HL-60/S4 (cell line): ENCODE results near the gene GKAP1.
"Not testable (repeated sequence)": the region's sequence is repeated elsewhere in the genome, so short reads cannot be mapped to it uniquely, and the experiment has no call there.

Experiments
- in situ Hi-C: fragments of 300-500 bp; cut with MboI; formaldehyde crosslinking; loops from 2 replicates; pipeline ENCODE4 v1.14.3; 2022; ENCODE audit warnings: low sequenced_read_pairs

GKAP1 gene

DNA sequence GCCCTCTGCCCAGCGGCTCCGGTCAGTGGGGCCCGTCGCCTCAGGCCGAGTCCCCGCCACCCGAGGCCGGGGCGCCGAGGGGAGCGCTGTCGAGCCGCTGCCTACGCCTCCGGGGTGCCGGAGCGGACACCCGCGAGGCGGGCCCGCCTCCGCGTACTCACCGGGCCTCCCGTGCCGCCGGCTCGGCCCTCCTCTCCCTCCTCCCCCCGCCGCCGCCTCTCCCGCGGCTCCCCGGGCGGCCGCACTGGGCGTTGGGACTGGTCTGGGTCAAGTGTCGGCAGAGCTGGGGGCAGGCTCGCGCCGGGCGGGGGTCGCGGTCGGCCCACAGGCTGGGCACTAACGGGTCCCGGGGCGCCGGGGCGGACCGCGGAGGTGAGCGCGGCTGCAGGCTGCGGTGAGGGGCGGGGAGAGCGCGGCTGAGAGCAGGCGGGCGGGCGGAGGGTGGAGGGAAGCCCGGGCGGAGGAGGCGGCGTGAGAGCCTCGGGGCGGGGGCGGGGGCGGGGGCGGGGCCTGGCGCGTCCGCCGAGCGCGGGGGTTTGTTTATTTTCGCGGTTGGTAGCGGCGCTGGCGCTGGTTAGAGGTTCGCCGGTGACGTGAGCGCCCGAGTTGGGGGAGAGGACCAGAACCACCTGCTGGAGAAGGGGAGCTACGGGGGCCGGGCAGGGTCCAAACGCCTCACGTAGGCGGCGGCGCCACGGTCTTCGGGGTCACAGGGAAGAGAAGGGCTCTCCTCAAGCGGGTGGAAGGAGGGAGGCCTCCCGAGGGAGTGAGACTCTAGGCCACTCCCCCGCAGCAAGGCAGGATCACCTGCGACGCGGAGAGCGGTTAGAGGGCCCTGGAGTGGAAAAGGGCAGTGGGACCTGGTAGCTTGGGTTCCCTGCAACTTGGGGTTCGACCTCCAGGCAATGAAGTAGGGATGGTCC, at the start of gene GKAP1:
Gene GKAP1, minus strand, starts transcription at position 414 of the 923 bp plus-strand sequence. CDS start 11,252 bp downstream, outside the sequence.
- in situ Hi-C loops = not testable (repeated sequence)

DNA sequence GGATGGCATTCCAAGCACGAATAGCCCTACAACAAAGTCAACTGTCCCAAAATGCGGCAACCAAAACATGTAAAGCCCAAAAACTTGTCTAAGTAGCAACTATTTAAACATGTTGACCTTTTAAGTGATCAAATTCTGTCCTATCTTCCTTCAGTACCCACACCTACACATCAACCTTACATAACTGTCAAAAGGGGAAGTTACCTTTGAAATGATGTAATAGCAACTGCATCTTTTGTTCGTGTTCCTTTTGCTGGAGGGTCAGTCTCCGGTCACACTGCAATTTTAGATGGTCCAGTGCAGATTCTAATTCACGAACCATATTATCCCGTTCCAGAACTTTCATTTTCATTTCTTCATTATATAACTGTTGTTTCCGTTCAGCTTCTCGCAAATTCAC, 32.3 kb upstream of the GKAP1 start:
- in situ Hi-C loops = not testable (repeated sequence)

DNA sequence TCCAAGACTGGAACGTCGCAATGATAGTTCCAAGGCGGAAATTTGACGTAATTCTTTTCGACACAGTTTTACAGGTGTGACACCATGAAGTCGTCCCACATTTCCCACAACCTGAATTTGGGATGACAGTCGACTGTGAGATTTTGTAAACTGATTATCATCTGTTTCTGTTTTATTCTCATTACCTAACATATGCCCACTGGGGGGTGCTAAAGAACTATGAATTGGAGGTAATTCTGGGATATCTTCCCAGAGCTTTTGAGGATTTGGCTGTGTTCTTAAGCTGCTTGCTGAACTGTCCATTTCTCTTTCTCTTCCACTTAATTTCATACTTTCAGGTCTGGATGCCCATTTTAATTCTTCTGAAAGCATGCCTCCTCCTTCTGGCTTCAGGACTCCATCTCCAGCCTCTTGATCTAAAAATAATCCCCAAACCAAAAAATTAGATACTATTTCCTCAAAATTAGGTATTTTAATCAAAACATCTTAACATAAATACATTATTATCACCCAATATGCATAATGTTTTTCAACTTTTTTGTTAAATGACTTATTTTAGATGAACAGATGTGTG, 19.6 kb upstream of the GKAP1 start:
- in situ Hi-C loops = not testable (repeated sequence)

DNA sequence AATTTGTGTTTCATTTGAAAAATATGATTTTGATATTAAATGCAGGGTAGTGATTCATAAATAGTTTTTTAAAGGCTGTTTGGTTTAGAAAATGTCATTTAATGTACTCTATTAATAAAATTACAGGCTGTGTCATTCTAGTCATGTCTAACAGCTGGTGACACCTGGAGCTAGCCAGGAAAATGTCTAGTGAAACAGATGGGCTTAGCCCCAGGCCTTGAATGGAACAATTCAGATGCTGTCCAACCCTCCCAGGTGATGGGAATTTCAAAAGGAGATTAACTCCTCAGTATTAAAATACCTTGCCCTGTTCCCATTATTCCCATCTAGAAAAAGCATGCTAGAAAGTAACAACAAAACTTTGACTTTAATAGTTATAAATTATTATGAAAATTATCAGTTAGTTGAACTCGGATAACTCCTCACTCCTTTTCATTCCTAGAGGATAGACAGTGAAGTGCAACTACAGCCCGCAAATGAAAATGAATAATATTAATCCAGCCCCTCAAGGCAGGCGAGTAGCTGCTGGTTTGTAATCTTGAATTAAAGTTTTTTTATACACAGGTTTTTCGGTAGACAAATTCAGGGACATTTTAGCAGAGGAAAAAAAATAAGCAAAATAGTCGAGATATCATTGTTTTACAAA, 13.0 kb upstream of the GKAP1 start:
- in situ Hi-C loops = not testable (repeated sequence)

DNA sequence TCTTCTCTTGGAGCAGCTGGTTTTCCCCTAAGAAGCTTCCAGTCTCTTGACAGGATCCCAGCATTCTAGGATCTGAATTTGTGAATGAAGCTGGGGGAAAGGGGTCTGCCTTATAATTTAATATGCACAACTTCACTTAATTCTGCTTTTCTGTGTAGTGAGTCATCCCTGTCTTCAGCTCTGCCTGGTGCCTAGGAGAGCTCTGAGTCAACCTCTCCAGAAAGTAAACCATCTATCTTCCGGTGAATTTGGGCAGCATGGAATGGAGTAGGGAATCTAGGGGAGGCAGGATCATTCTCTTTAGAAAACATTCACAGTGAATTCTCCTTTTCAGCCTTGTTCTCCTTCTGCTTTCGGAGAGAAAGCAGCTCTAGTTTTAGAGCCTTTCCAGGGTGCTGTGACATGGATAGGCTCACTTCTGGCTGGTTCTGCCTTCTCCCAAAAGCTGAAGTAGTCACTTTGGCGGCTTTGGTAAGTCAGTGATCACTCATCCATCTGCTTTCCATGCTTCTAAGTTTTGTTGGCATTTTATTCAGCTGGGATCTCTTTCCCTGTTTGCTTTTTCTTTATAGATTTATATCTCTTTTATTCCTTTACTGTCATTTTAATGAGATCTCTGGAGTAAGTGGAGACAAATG, 7.5 kb upstream of the GKAP1 start:
- in situ Hi-C loops = not testable (repeated sequence)

DNA sequence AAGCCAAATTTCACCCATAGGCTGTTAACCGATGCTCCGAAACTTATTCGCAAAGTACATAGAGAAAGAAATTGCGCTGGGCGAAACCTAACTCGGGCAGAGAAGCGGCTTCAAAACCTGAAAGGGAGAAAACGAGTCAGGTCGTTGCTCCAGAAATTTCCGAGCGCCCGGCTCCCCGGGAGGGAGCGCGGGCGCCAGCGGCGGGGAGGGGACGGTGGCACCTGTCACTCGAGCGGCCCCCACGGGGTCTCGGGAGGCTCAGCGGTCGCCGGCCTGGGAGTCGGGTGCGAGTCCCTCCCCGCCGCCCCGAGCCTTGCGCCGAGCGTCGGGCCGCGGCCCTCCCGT, 586 bp downstream of the GKAP1 start:
- in situ Hi-C loops = not testable (repeated sequence)

DNA sequence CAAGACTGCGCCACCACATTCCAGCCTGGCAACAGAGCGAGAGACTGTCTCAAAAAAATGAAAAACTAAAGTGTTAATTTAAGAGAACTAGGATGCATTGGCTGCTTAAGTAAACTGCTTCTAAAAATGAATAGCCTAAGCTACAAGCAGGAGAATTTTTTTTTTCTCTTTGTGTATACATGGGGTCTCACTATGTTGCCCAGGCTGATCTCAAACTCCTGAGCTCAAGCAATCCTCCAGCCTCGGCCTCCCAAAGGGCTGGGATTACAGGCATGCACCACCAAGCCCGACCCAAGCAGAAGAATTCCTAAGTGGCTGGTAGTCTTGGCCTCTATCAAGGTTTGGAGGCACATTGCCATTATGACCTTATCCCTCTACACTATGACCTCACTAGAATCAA, 2.4 kb downstream of the GKAP1 start:
- in situ Hi-C loops = not testable (repeated sequence)

DNA sequence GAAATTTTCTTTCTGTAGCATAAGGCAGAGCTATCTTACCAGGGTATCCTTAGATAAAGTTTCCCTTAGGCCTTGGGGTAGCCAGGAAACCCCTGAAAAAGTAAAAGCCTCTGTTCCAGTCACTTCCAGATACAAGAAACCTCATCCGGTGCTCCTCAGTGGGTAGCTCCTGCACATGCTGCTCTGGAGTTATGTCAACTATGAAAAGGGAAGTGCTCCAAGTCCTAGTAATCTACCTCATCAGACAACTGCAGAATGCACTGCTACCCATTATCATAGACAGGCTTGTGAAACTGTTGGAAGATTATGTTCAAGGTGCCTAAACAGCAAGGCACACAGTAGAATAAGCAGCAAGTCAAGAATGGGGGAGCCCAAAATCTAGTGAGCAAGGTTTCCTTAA, 8.4 kb downstream of the GKAP1 start:
- in situ Hi-C loops = not testable (repeated sequence)

DNA sequence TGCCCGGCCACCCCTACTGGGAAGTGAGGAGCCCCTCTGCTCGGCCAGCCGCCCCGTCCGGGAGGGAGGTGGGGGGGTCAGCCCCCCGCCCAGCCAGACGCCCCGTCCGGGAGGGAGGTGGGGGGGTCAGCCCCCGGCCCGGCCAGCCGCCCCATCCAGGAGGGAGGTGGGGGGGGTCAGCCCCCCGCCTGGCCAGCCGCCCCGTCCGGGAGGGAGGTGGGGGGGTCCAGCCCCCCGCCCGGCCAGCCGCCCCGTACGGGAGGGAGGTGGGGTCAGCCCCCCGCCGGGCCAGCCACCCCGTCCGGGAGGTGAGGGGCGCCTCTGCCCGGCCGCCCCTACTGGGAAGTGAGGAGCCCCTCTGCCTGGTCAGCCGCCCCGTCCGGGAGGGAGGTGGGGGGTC, 13.1 kb downstream of the GKAP1 start:
- in situ Hi-C loops = not testable (repeated sequence)

DNA sequence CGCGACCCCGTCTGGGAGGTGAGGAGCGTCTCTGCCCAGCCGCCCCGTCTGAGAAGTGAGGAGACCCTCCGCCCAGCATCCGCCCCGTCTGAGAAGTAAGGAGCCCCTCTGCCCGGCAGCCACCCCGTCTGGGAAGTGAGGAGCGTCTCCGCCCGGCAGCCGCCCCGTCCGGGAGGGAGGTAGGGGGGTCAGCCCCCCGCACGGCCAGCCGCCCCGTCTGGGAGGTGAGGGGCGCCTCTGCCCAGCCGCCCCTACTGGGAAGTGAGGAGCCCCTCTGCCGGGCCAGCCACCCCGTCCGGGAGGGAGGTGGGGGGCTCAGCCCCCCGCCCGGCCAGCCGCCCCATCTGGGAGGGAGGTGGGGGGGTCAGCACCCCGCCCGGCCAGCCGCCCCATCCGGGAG, 13.6 kb downstream of the GKAP1 start:
- in situ Hi-C loops = not testable (repeated sequence)

DNA sequence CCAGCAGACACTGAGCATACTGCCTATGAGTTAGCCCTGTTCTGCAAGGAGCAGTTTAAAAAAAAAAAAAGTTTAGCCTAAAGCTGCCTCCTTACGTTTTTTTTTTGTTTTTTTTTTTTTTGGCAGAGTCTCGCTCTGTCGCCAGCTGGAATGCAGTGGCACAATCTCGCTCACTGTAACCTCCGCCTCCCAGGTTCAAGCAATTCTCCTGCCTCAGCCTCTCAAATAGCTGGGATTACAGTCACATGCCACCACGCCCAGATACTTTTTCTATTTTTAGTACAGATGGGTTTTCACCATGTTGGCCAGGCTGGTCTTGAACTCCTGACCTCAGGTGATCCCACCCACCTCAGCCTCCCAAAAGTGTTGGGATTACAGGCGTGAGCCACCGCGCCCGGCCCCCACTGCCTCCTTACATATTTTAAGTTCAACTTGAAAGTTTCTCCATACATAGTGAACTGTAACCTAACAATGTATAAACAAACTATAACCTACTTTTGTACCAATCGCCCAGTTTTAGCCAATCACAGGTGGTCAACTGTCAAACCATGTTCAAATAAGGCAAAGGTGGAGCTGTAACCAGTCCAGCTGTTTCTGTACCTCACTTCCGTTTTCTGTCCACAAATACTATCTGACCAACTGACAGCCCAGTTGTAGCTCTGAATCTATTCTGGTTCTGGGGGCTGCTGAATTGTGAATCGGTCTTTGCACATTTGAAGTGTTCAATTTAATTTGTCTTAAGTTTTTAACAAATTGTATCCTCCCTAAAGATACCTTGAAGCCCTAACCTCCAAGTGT, 17.1 kb downstream of the GKAP1 start:
- in situ Hi-C loops = no loop called here

DNA sequence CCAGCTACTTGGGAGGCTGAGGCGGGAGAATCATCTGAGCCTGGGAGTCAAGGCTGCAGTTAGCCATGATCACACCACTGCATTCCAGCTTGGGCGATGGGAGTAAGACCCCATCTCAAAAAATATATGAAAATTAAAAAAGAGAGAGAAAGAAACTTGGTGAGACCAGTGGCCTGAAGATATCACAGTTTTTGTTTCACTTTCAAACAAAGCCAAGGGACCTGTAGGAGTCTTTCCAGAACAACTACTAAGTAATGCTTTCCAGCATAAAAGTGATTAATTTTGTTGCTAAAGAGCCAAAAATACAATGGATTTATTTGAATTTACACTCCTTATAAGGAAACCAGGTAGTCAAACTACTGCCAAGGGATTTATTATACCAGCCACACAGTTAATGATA, 23.5 kb downstream of the GKAP1 start:
- in situ Hi-C loops = no loop called here

DNA sequence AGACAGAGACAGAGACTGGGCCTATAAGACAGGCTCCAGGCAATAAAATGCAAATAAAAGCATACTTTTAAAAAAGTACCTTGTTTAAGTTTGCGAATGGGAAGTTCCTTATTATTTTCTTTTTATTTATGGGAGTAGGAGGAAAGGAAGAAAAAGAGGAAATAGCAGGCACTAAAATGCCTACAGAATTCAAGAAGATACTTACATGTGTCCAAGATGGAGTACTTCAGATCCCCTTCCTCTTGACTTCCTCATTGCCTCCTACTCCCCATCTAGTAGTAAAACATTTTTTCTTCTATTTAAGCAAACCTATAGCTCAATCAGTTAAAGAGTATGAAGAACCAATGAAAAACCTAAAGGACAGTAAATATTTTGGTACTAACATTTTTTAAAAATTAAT, 24.8 kb downstream of the GKAP1 start:
- in situ Hi-C loops = no loop called here

DNA sequence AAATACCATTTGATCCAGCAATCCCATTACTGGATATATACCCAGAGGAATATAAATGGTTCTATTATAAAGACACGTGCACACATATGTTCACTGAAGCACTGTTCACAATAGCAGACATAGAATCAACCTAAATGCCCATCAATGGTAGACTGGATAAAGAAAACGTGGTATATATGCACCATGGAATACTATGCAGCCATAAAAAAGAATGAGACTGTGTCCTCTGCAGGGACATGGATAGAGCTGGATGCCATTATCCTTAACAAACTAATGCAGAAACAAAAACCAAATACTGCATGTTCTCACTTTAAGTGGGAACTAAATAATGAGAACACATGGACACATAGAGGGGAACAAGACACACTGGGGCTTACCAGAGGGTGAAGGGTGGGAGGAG, 39.4 kb downstream of the GKAP1 start:
- in situ Hi-C loops = no loop called here

DNA sequence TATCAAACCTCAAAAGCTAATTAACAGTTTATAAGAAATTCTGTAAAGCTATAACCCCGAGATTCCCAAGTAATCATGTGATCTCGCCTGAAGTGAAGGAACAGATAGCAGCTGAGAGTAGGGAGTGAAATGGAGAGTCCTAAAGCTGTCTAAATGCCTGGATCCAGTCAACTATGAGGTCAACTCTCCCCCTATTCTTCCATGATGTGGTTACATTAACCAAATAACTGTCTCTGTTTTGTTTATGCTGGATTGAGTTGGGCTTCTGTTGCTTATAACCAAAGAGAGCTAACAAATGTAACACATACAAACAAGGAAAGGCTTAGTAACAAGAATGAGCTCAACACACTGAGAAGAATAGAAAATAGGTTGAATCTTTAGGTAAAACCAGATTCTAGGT, 41.6 kb downstream of the GKAP1 start:
- in situ Hi-C loops = no loop called here

DNA sequence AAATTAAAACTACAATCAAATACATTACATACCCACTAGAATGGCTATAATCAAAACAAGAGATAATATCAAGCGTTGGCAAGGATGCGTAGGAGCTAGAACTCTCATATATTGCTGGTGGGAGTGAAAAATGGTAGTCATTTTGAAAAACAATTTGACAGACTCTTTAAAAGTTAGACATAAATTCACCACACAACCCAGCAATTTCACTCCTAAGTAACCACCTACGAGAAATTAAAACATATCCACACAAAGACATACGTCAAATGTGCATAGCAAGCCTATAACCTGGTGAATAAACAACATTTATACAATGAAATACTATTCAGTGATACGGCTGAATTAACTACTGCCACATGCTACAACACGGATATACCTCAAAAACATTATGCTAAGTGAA, 44.7 kb downstream of the GKAP1 start:
- in situ Hi-C loops = no loop called here

DNA sequence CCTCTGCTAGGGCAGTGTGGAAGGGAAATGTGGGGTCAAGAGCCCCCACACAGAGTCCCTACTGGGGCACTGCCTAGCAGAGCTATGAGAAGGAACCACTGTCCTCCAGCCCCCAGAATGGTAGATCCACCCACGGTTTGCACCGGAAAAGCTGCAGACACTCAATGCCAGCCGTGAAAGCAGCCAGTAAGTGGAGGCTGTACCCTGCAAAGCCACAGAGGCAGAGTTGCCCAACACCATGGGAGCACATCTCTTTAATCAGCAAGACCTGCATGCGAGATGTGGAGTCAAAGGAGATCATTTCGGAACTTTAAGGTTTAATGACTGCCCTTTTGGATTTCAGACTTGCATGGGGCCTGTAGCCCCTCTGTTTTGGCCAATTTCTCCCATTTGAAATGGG, 52.2 kb downstream of the GKAP1 start:
- in situ Hi-C loops = no loop called here

DNA sequence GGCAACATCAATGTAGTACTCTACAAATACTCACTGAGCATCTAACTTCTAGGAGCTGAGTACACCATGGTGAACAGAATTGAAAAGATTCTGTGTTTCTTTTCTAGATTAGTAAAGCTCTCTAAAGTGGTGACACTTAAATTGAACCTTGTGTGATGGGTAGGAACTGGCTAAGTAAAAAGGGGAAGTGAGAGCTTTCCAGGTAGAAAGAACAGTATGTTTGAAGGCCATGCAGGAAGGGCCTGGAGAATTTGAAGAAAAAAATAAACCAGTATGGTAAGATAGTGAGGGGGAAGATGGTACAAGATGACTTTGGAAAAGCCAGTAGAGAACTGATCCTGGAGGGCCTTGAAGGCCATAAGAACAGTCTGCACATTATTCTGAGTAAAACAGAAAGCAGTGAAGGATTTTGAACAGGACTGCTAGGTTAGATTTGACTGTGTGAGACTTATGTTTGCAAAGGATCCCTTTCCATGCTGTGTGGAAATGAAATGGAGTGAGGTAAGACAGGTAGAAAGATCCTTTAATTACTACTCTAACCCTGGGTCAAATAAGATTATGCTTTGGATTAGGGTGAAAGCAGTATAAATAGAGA, 63.1 kb downstream of the GKAP1 start:
- in situ Hi-C loops = no loop called here

DNA sequence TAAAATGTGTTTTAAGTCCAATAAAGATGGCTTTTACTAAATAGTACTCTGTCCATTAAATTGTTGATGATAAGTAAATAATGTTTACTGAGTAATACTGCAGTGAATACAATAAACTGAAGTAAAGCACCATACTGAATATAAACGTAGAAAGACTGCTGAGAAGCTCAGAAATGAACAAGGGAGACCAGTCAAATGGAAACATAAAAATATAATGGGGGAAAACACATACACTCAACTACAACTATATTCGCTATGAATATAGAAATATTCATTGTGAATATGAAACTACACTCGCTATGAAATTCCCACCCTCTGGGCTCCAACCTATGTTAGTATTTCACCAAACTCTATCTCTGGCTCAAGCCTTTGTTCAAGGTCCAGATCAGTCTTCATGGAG, 67.9 kb downstream of the GKAP1 start:
- in situ Hi-C loops = no loop called here

DNA sequence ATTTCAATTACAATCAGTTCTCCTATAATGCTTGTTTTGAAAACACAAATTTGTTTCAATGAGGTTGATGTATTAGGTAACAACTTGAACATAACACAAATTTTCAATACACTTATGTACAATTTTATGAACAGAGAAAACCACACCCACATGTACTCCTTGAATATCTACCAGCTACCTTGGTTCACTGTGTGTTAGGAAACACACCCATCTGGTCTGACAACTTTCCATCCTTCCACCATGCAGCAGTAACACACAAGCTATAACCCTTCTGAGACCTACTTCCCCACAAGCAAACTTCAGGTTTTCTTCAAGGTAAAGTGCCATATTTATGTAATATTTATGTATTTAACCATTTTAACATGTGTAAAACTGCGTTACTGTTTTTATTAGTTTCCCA, 73.4 kb downstream of the GKAP1 start:
- in situ Hi-C loops = no loop called here
